Testis (tissue), 3 donors: ENCODE data around the gene NR1I2. TPM values are rescaled to one million over a fixed set of nuclear protein-coding genes. Genes with fewer than 3 reads are reported as not detected.

Experiments used
- DNase-seq: peaks from one replicate; pipeline ENCODE4 v3.0.0-alpha.2; 2019
- H3K27ac ChIP-seq, 2 donors: fragments of 200-600 bp; sonication (generic); one replicate each; pipeline ENCODE4 v1.5.1; 2019
- H3K27me3 ChIP-seq: fragments of 200-600 bp; sonication (generic); one replicate; pipeline ENCODE4 v1.5.1; 2019
- H3K36me3 ChIP-seq: fragments of 200-600 bp; sonication (generic); one replicate; pipeline ENCODE4 v1.5.1; 2017; ENCODE audit warnings: low read depth; ENCODE audit errors: missing control alignments
- H3K4me1 ChIP-seq: fragments of 200-600 bp; sonication (generic); one replicate; pipeline ENCODE4 v1.5.1; 2019
- H3K4me3 ChIP-seq, 2 donors: fragments of 200-600 bp; sonication (generic); one replicate each; pipeline ENCODE4 v1.5.1; 2017 to 2019
- H3K9me3 ChIP-seq: fragments of 200-600 bp; sonication (generic); one replicate; pipeline ENCODE4 v1.5.1; 2017
- CTCF ChIP-seq, 3 experiments: fragments of 450-650 bp in 2 of 3; fragments of 200-600 bp in 1 of 3; sonication (generic) in 1 of 3; IDR thresholded peaks; one replicate each; pipeline ENCODE4 v1.5.1; 2016 to 2019; ENCODE audit warnings: antibody characterized with exemption in 3 of 3, mild to moderate bottlenecking in 2 of 3, moderate library complexity in 1 of 3
- POLR2A ChIP-seq: fragments of 450-650 bp; IDR thresholded peaks from one replicate; pipeline ENCODE4 v1.6.1; 2017; ENCODE audit warnings: antibody characterized with exemption, mild to moderate bottlenecking, moderate library complexity
- WGBS, 2 donors: methylation state at CpG; one replicate each; pipeline ENCODE4 v1.1.5; 2018; 5-methylcytosine and 5-hydroxymethylcytosine counted together
- intact Hi-C: fragments of 100-400 bp; cut with DNase I; formaldehyde crosslinking; loops from one replicate; pipeline ENCODE4 v1.15.1; 2023; ENCODE audit warnings: low total_unique reads
- polyA plus RNA-seq: library from polyadenylated mRNA; stranded (reverse); fragments of 350-450 nt; fragmentation: Illumina TruSeq; extraction: RNeasy Lipid Tissue Mini Kit (QIAGEN cat#74804); gene quantifications from one replicate; pipeline ENCODE4 v1.2.3, GENCODE V29; 2014; ENCODE audit warnings: low read depth, low replicate concordance; ENCODE audit not compliant: insufficient read depth
- total RNA-seq, 2 donors: library from RNA; depleted of rRNA; stranded (reverse); fragments of >200 nt; gene quantifications; one replicate each; pipeline ENCODE4 v1.2.3, GENCODE V29; 2016

NR1I2 gene
- total and polyA plus RNA-seq, 3 donors from 2014 or later = 0.47 to 0.74 (median 0.57) TPM

- no peaks in the 10 kb centered on the region for H3K36me3 ChIP-seq
- no peaks in the 10 kb centered on the region for H3K27me3 ChIP-seq
- intact Hi-C loops = no loop called here
- TF ChIP-seq CTCF (IDR thresholded peaks at IDR 0.05) (no peak), POLR2A (no peak)
- H3K4me3 ChIP-seq = no peak overlapping the region
- no peaks in the 10 kb centered on the region for H3K9me3 ChIP-seq
- DNase-seq = no peak
- peaks cover 3% of the 10 kb centered on the region for H3K4me1 ChIP-seq
- WGBS, 2 donors = 76 to 85% methylated on average over 6 to 8 of the region's 8 CpGs
- H3K27ac ChIP-seq = no peak overlapping the region
Measured at GRCh38 chr3:119812491-119813058, 30.7 kb downstream of the NR1I2 start.

- no peak overlapping the region for H3K27ac ChIP-seq
- 86 to 91% methylated on average over 1 to 8 of the region's 8 CpGs for WGBS, 2 donors
- no peak overlapping the region for H3K4me3 ChIP-seq
- TF ChIP-seq CTCF (IDR thresholded peaks at IDR 0.05) = no peak
- no peak for TF ChIP-seq POLR2A
- intact Hi-C loops = no loop called here
- no peaks in the 10 kb centered on the region for H3K9me3 ChIP-seq
- DNase-seq = no peak
- H3K4me1 ChIP-seq = no peaks in the 10 kb centered on the region
- H3K36me3 ChIP-seq = no peaks in the 10 kb centered on the region
- H3K27me3 ChIP-seq = no peaks in the 10 kb centered on the region
Measured at GRCh38 chr3:119815716-119816115, 33.8 kb downstream of the NR1I2 start.

GRCh38 chr3:119817071-119817470, 35.2 kb downstream of the NR1I2 start:
- WGBS, 2 donors = 90 to 97% methylated on average over 5 to 12 of the region's 12 CpGs
- intact Hi-C loops = no loop called here
- Histone ChIP-seq H3K36me3 (no peaks in the 10 kb centered on the region), H3K27ac (no peak overlapping the region), H3K9me3 (no peaks in the 10 kb centered on the region), H3K27me3 (no peaks in the 10 kb centered on the region), H3K4me1 (no peaks in the 10 kb centered on the region), H3K4me3 (no peak overlapping the region)
- TF ChIP-seq POLR2A = no peak
- TF ChIP-seq CTCF (IDR thresholded peaks at IDR 0.05) = no peak
- DNase-seq = no peak

- no peaks in the 10 kb centered on the region for H3K9me3 ChIP-seq
- TF ChIP-seq CTCF (IDR thresholded peaks at IDR 0.05) (no peak), POLR2A (no peak)
- H3K27me3 ChIP-seq = no peaks in the 10 kb centered on the region
- intact Hi-C loops = no loop called here
- no peaks in the 10 kb centered on the region for H3K36me3 ChIP-seq
- DNase-seq = no peak
- no peak overlapping the region for H3K4me3 ChIP-seq
- H3K27ac ChIP-seq = no peak overlapping the region
- H3K4me1 ChIP-seq = no peaks in the 10 kb centered on the region
- WGBS, 2 donors = 70 to 75% methylated on average over 13 of the region's 13 CpGs
Measured at GRCh38 chr3:119817583-119818363, 35.9 kb downstream of the NR1I2 start.
